Chondrocyte (in vitro differentiated cells): ENCODE data around the gene CLCNKA. TPM values are rescaled to one million over a fixed set of nuclear protein-coding genes. Genes with fewer than 3 reads are reported as not detected.
"Not testable (repeated sequence)": the region's sequence is repeated elsewhere in the genome, so short reads cannot be mapped to it uniquely, and the experiment has no call there.

Experiments
- DNase-seq: peaks from one replicate; pipeline ENCODE4 v3.0.0; 2021; ENCODE audit warnings: mixed read lengths, low spot score
- H3K27ac Mint-ChIP-seq: one replicate; pipeline ENCODE4 v1.8.0; 2021; ENCODE audit warnings: mild to moderate bottlenecking, moderate library complexity, mixed read lengths; ENCODE audit not compliant: unreplicated experiment
- H3K27me3 Mint-ChIP-seq: 2 replicates; pipeline ENCODE4 v1.8.0; 2021; ENCODE audit warnings: low read depth, mixed read lengths
- H3K36me3 Mint-ChIP-seq: 2 replicates; pipeline ENCODE4 v1.8.0; 2021; ENCODE audit warnings: low read depth, mixed read lengths
- H3K4me1 Mint-ChIP-seq: 2 replicates; pipeline ENCODE4 v1.8.0; 2021; ENCODE audit warnings: low read depth, mild to moderate bottlenecking, mixed read lengths
- H3K4me3 Mint-ChIP-seq: one replicate; pipeline ENCODE4 v1.8.0; 2021; ENCODE audit warnings: mild to moderate bottlenecking, moderate library complexity, mixed read lengths; ENCODE audit not compliant: unreplicated experiment
- H3K9me3 Mint-ChIP-seq: 2 replicates; pipeline ENCODE4 v1.8.0; 2021; ENCODE audit warnings: low read depth, mixed read lengths
- total RNA-seq: library from RNA; stranded (reverse); gene quantifications from 3 replicates; pipeline ENCODE4 v1.2.1, GENCODE V29; 2021
- TF ChIP-seq, protein P1 (sequence below): fragments of 200-600 bp; sonication (generic); IDR thresholded peaks from 2 replicates; pipeline ENCODE4 v1.5.0; 2021; ENCODE audit warnings: antibody characterized with exemption, mild to moderate bottlenecking, moderate library complexity

The CLCNKA gene
- total RNA-seq, 1 donor from 2014 or later: 0.12 TPM

DNA sequence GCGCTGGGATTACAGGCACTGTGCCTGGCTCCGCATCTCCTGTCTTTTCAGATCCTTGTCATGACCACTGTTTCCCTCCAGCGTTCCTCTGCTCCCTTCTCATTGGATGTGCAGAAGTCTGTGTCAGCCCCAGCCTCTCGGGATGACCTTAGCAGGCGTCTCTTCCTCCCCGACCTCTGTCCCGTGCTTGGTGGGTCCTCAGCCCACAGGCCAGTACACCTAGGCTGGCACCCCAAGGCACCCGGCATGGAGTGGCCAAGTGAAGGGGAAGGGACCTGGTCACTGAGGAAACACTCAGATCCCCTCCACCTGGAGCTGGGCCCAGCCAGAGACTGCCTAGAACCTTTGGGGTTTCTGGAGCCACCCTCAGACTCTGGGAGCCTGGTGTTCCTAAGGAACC is 19.4 kb downstream of the CLCNKA start:
- Mint-ChIP-seq H3K27me3 (peaks cover 10% of the 10 kb centered on the region), H3K9me3 (no peaks in the 10 kb centered on the region), H3K4me1 (no peaks in the 10 kb centered on the region), H3K4me3 (no peak overlapping the region), H3K27ac (no peak overlapping the region), H3K36me3 (no peaks in the 10 kb centered on the region)
- TF ChIP-seq, protein P1, sequence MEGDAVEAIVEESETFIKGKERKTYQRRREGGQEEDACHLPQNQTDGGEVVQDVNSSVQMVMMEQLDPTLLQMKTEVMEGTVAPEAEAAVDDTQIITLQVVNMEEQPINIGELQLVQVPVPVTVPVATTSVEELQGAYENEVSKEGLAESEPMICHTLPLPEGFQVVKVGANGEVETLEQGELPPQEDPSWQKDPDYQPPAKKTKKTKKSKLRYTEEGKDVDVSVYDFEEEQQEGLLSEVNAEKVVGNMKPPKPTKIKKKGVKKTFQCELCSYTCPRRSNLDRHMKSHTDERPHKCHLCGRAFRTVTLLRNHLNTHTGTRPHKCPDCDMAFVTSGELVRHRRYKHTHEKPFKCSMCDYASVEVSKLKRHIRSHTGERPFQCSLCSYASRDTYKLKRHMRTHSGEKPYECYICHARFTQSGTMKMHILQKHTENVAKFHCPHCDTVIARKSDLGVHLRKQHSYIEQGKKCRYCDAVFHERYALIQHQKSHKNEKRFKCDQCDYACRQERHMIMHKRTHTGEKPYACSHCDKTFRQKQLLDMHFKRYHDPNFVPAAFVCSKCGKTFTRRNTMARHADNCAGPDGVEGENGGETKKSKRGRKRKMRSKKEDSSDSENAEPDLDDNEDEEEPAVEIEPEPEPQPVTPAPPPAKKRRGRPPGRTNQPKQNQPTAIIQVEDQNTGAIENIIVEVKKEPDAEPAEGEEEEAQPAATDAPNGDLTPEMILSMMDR: no peak
- DNase-seq: no peak

DNA sequence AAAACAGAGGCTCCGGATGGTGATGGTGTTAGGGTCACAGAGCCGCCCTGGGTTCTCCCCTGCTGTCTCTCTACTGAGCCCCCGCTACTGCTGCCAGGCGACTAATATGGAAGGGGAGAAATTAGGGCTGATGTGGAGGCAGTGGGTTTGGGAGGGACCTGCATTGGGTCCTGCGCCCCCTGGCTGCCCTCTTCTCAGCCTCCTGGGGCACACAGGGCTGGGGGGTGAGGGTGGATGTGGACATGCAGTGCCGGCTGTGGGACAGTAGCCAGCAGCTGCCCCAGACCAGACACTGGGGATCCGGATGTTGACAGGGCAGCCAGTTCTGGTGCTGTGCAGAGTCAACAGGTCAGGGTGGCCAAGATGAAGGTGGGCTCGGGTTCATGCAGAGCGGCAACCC is 20.3 kb downstream of the CLCNKA start:
- no peaks in the 10 kb centered on the region for H3K4me1 Mint-ChIP-seq
- peaks cover 10% of the 10 kb centered on the region for H3K27me3 Mint-ChIP-seq
- no peak overlapping the region for H3K27ac Mint-ChIP-seq
- H3K36me3 Mint-ChIP-seq: no peaks in the 10 kb centered on the region
- no peaks in the 10 kb centered on the region for H3K9me3 Mint-ChIP-seq
- TF ChIP-seq, protein P1: no peak
- DNase-seq: no peak
- no peak overlapping the region for H3K4me3 Mint-ChIP-seq

GRCh38 chr1:16042654-16043053 is 20.8 kb downstream of the CLCNKA start:
- not testable (repeated sequence) for DNase-seq, H3K27me3 Mint-ChIP-seq, H3K4me3 Mint-ChIP-seq, H3K9me3 Mint-ChIP-seq, H3K36me3 Mint-ChIP-seq, H3K27ac Mint-ChIP-seq, H3K4me1 Mint-ChIP-seq

- TF ChIP-seq, protein P1: no peak
- Mint-ChIP-seq H3K4me1 (no peaks in the 10 kb centered on the region), H3K4me3 (no peak within 1 kb of the TSS), H3K27ac (no peak within 1 kb of the TSS), H3K27me3 (peaks cover 7% of the 10 kb centered on the region), H3K36me3 (no peaks in the 10 kb centered on the region), H3K9me3 (no peaks in the 10 kb centered on the region)
- no peak for DNase-seq
Observed at GRCh38 chr1:16043521-16043920, 21.7 kb downstream of the CLCNKA start, which contains the start of gene CLCNKB. CLCNKB (plus strand) TSS chr1:16043782; CDS start chr1:16044493, 711 bp downstream.

GRCh38 chr1:16043950-16044349 is 22.1 kb downstream of the CLCNKA start:
- Mint-ChIP-seq H3K36me3 (no peaks in the 10 kb centered on the region), H3K4me3 (no peak overlapping the region), H3K4me1 (no peaks in the 10 kb centered on the region), H3K27me3 (peaks cover 7% of the 10 kb centered on the region), H3K27ac (no peak overlapping the region), H3K9me3 (no peaks in the 10 kb centered on the region)
- DNase-seq: no peak
- TF ChIP-seq, protein P1: no peak

DNA sequence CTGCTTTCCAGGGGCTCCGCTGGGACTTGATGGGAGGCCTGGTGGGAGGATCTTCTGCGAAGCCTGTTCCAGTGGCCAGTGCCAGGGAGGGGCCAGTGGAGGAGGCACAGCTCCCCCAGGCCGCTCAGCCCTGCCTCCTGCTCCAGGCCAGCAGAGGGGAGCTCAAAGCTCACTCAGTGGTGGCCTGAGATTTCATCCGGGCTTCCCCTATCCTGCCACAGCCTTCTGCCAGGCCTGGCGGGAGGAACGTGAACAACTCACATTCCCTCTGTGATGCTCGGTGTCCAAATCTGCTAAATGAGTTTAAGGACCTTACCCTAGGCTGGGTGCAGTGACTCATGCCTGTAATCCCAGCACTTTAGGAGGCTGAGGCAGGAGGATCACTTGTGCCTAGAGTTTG is 25.0 kb downstream of the CLCNKA start:
- TF ChIP-seq, protein P1: no peak
- Mint-ChIP-seq H3K27me3 (peaks cover 4% of the 10 kb centered on the region), H3K4me3 (no peak overlapping the region), H3K9me3 (no peaks in the 10 kb centered on the region), H3K27ac (no peak overlapping the region), H3K4me1 (no peaks in the 10 kb centered on the region), H3K36me3 (no peaks in the 10 kb centered on the region)
- no peak for DNase-seq
